Tibial artery (tissue), 4 donors: Measurements from ENCODE around the gene SLC5A2.

ENCODE experiments used
- DNase-seq, 2 donors: peaks; one replicate each; pipeline ENCODE4 v3.0.0-alpha.2; 2019
- H3K27ac ChIP-seq, 2 donors: fragments of 200-600 bp; sonication (generic) in 1 of 2; 1 replicate in 1 of 2; 2 replicates in 1 of 2; pipeline ENCODE4 v1.5.1; 2018 to 2019; ENCODE audit warnings: mild to moderate bottlenecking in 1 of 2
- H3K27me3 ChIP-seq, 2 donors: fragments of 200-600 bp; sonication (generic) in 1 of 2; one replicate each; pipeline versions ENCODE4 v1.5.1 to v1.6.0; 2016 to 2019
- H3K36me3 ChIP-seq, 3 donors: fragments of 200-600 bp; sonication (generic) in 2 of 3; one replicate each; pipeline ENCODE4 v1.5.1; 2016 to 2019; ENCODE audit warnings: mild to moderate bottlenecking in 2 of 3
- H3K4me1 ChIP-seq, 4 donors: fragments of 200-600 bp; sonication (generic) in 2 of 4; 1 replicate in 3 of 4; 2 replicates in 1 of 4; pipeline ENCODE4 v1.5.1; 2016 to 2019
- H3K4me3 ChIP-seq, 2 donors: fragments of 200-600 bp; sonication (generic) in 1 of 2; 1 replicate in 1 of 2; 2 replicates in 1 of 2; pipeline ENCODE4 v1.5.1; 2018 to 2019; ENCODE audit warnings: mild to moderate bottlenecking in 2 of 2
- H3K9me3 ChIP-seq, 3 donors: fragments of 200-600 bp; sonication (generic) in 1 of 3; one replicate each; pipeline ENCODE4 v1.5.1; 2016 to 2019
- CTCF ChIP-seq, 2 experiments: fragments of 200-600 bp in 1 of 2; fragments of 450-650 bp in 1 of 2; IDR thresholded peaks; one replicate each; pipeline ENCODE4 v1.5.1; 2017 to 2019; ENCODE audit warnings: antibody characterized with exemption in 2 of 2, mild to moderate bottlenecking in 1 of 2, moderate library complexity in 1 of 2
- intact Hi-C: fragments of 100-400 bp; cut with DNase I; formaldehyde crosslinking; loops from one replicate; pipeline ENCODE4 v1.15.0; 2023; ENCODE audit warnings: low total_unique reads

The SLC5A2 gene

GRCh38 chr16:31458073-31458843, 24.7 kb upstream of the SLC5A2 start:
- Histone ChIP-seq H3K4me3 (peak overlapping the region; percentile 65 to 66), H3K27me3 (no peaks in the 10 kb centered on the region), H3K4me1 (peaks cover 2 to 61% (median 58%) of the 10 kb centered on the region in 4 donors), H3K36me3 (peaks cover 0 to 28% (median 11%) of the 10 kb centered on the region in 3 donors), H3K27ac (peak overlapping the region; percentile 98 to 99), H3K9me3 (no peaks in the 10 kb centered on the region)
- DNase-seq: peak; percentile 51 to 84
- TF ChIP-seq CTCF (IDR thresholded peaks at IDR 0.05): peak in 1 of 2 experiments; percentile 10
- intact Hi-C loops: loop anchor here (2.0 to 10.0 kb wide), 2 partner anchors 17 to 417 kb away; partner anchors contain the start of gene ZNF267

- H3K36me3 ChIP-seq: peaks cover 0 to 36% (median 11%) of the 10 kb centered on the region in 3 donors
- intact Hi-C loops: loop anchor here (2.0 to 10.0 kb wide), 2 partner anchors 16 to 416 kb away; partner anchors contain the start of gene ZNF267
- peak; percentile 57 to 61 for TF ChIP-seq CTCF (IDR thresholded peaks at IDR 0.05)
- peaks cover 0 to 53% (median 50%) of the 10 kb centered on the region in 4 donors for H3K4me1 ChIP-seq
- H3K27me3 ChIP-seq: no peaks in the 10 kb centered on the region
- H3K9me3 ChIP-seq: no peaks in the 10 kb centered on the region
- peak within 1 kb of the TSS; percentile 65 to 66 for H3K4me3 ChIP-seq
- DNase-seq: peak; percentile 96 to 99
- peak within 1 kb of the TSS; percentile 98 to 99 for H3K27ac ChIP-seq
These were observed 23.9 kb upstream of the SLC5A2 start, which contains the start of gene ARMC5 for GRCh38 chr16:31458844-31459686. Gene ARMC5 (plus strand): TSS chr16:31459501. CDS start chr16:31459525, 24 bp downstream.

GRCh38 chr16:31459687-31460581, 23.0 kb upstream of the SLC5A2 start:
- peak overlapping the region; percentile 98 to 99 for H3K27ac ChIP-seq
- peaks cover 0 to 48% (median 41%) of the 10 kb centered on the region in 4 donors for H3K4me1 ChIP-seq
- no peaks in the 10 kb centered on the region for H3K27me3 ChIP-seq
- H3K4me3 ChIP-seq: peak overlapping the region; percentile 65 to 66
- H3K36me3 ChIP-seq: peaks cover 0 to 44% (median 18%) of the 10 kb centered on the region in 3 donors
- DNase-seq: peak; percentile 100
- no peak for TF ChIP-seq CTCF (IDR thresholded peaks at IDR 0.05)
- intact Hi-C loops: loop anchor here (2.0 to 10.0 kb wide), 2 partner anchors 15 to 415 kb away; partner anchors contain the start of gene ZNF267
- no peaks in the 10 kb centered on the region for H3K9me3 ChIP-seq

GRCh38 chr16:31460582-31461002, 22.3 kb upstream of the SLC5A2 start:
- Histone ChIP-seq H3K4me3 (peak overlapping the region; percentile 65 to 66), H3K27ac (peak overlapping the region; percentile 98 to 99), H3K9me3 (no peaks in the 10 kb centered on the region), H3K4me1 (peaks cover 0 to 41% (median 35%) of the 10 kb centered on the region in 4 donors), H3K27me3 (no peaks in the 10 kb centered on the region), H3K36me3 (peaks cover 0 to 46% (median 24%) of the 10 kb centered on the region in 3 donors)
- peak; percentile 43 to 46 for TF ChIP-seq CTCF (IDR thresholded peaks at IDR 0.05)
- DNase-seq: peak in 1 of 2 donors; percentile 58
- intact Hi-C loops: no loop called here
